GM18508 (cell line): ENCODE data around the gene EPB41L5.
"Not testable (repeated sequence)": the region's sequence is repeated elsewhere in the genome, so short reads cannot be mapped to it uniquely, and the experiment has no call there.

Source experiments
- ATAC-seq: cut with Tn5 transposase; IDR thresholded peaks from one replicate; pipeline ENCODE4 v1.9.1; 2021; ENCODE audit warnings: moderate number of reproducible peaks; ENCODE audit not compliant: insufficient read depth, unreplicated experiment

EPB41L5 gene

DNA sequence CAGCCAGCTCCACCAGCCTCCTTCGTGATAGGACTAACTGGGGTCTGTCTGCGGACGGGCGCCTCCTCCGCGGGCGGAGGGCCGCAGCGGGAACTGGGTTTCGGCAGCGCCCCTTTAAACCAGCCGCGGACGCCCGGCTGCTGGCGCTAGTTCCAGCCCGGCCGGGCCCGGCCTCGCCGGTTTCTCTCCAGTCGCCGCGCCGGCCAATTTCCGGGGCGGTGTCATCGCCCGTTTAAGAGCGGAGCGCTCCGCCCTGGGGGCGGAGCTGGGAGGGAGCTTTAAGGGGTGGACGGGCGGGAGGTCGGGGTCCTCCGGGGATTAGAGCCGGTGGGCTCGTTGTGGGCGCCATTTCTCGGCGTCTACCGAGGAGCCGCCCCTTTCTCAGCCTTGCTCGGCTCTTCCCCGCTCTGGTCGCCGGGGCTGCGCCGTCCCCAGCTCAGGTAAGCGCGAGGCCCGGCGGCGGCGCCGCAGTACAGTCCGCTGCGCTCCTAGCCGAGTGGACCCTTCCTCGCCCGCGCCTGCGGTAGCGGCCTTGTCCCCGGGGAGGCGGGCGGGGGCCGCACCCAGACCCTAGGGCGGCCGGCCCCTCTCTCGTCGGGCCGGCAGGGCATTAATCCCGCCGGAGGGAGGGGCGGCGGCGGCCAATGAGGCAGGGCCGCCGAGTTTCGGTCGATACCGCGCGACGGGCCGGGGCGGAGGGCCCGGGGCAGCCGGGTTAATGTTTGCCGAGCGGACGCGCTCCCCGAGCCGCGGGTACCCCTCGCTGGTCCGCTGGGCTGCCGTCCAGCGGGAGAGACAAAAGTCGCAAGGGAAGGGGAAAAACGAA is at the start of gene EPB41L5:
TSS of gene EPB41L5 (plus strand) at position 307 of the 826 bp plus-strand sequence. CDS start 6,008 bp downstream, outside the sequence.
- ATAC-seq: peak; percentile 38

DNA sequence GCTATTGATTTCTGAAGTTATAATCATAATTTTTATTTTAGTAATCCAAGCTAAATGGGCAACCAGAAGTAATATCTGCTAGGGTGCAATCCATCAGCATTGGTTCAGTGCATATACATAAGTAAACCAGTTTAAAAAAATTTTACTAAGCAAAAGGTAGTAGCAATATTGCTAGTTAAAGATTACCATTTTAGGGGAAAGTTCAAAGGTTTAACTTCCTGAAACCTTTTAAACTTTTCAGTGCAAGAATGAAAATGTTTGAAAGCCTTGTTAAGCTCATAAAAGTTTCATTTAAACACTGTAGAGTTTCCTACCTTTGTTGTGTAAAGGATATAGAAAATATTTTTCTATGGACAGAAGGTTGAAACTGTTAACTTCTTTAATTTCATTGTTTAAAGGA is 31.0 kb upstream of the EPB41L5 start:
- no peak for ATAC-seq

DNA sequence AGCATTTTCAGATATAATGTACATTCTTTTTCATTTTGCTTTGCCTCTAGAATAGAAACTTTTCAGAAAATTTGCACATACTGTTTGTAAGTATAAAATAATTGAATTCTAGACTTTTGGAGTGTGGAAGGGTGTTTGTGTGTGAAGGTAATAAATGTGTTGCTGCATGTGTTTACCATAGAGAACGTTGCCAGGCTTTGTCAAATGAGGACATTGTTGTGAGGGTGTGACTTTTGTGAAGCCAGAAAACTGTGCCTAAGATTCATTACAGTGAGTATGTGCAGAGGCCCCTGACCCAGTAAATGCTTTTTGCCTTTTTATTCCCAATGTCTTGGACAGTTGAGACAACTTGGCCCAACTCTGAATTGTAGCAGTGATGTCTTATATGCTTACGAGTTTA is 30.4 kb upstream of the EPB41L5 start:
- ATAC-seq: no peak

DNA sequence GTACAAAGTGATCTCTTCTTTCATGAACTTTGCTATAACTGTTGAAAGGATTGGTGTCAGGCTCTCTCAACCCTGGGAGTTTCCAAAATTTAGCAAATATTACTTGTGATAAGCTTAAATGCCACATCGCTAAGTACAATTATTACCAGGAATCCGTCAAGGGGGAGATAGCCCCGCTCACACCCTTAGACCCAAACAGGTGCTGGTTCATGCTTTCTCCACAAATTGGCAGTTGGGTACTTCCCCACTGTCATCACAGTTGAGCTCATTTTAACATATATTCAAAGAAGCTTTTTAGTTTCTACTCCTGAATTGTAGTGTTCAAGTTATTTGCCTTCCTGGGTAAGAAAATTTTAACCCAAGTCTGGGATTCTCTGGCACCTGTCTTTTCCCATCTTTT is 29.8 kb upstream of the EPB41L5 start:
- ATAC-seq: no peak

DNA sequence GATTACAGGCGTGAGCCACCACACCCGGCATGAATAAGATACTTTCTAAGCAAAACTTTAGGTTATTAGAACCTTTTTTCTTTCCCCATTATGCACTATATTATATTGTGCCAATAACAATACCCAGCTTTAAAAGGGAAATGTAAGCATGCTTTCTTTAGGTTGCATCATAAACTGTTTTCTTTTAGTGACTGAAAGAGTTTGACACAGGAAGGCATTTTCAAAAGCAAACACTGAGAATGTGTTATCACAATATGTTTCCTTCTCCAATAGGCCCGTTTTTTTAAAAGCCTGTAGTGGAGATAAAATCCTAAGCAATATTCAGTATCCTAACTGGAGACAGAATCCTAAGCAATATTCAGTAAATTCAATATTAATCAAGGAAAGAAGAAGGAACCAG is 16.7 kb upstream of the EPB41L5 start:
- ATAC-seq: no peak

DNA sequence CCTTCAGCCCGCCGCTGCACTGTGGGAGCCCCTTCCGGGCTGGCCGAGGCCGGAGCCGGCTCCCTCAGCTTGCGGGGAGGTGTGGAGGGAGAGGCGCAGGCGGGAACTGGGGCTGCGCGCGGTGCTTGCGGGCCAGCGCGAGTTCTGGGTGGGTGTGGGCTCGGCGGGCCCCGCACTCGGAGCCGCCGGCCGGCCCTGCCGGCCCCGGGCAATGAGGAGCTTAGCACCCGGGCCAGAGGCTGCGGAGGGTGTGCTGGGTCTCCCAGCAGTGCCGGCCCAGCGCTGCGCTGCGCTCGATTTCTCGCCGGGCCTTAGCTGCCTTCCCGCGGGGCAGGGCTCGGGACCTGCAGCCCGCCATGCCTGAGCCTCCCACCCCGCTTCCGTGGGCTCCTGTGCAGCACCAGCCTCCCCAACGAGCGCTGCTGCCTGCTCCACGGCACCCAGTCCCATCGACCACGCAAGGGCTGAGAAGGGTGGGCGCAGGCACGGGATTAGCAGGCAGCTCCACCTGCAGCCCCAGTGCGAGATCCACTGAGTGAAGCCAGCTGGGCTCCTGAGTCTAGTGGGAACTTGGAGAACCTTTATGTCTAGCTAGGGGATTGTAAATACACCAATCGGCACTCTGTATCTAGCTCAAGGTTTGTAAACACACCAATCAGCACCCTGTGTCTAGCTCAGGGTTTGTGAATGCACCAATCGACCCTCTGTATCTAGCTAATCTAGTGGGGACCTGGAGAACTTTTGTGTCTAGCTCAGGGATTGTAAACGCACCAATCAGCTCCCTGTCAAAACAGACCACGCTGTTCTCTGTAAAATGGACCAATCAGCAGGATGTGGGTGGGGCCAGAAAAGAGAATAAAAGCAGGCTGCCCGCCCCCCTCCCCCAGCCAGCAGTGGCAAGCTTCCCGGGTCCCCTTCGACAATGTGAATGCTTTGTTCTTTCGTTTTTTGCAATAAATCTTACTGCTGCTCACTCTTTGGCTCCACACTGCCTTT is 15.7 kb upstream of the EPB41L5 start:
- ATAC-seq: not testable (repeated sequence)

DNA sequence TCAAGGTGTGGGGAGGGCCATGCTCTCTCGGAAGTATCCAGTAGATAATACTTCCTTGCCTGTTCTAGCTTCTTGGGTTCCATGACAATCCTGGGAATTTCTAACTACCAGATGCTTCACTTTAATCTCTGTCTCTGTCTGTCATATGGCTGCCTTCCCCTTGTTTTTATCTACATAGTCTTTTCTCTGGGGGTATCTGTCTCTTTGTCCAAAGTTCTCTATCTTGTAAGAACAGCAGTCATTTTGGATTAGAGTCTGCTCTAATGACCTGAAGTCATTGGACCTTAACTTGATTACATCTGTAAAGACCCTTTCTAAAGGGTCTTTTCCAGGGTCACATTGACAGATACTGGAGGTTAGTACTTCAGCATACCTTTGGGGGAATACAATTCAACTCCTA is 11.4 kb upstream of the EPB41L5 start:
- no peak for ATAC-seq

DNA sequence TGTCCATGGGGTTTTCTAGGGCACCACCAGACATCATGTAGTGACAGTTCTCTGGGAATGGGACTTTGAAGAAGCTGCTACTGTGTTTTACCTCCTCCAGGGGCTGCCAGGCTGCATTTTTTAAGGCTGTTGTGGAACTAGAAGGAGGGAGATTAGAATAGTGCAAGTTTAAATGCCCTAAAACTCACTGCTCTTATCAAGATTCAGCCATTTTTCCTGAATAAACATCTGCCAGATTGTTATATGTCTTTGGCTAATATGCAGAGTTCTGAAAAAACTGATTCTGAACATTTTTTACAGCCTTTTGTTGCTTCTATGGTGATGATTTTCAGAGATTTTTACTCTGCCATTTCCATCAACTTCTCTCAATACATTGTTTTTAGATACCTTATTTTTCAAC is 8.6 kb upstream of the EPB41L5 start:
- no peak for ATAC-seq

DNA sequence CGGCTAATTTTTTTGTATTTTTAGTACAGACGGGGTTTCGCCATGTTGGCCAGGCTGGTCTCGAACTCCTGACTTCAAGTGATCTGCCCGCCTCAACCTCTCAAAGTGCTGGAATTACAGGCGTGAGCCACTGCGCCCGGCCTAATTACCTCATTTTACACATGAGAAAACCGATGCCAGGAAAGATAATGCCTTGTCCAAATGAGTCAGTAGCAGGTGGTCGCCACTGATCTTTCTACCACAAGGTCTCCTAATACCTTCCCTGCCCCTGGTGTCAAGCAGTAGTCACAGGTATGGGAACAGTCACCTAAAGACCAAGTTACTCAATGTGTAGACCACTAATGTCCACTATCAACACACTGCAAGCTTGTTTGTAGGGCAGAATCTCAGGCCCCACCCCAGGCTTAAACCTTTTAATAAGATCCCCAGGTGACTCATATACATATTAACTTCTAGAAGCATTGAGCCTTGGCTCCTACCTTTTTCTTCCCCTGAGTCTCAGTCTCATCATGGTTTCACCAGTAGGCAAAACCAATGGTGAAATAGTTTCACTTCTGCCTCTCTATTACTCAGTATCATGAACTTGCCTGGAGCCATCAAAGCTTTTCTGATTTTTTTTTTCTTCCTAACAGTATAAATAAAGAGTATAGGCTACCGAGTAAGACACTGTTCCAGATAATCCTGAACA is 6.9 kb upstream of the EPB41L5 start:
- ATAC-seq: peak; percentile 98

DNA sequence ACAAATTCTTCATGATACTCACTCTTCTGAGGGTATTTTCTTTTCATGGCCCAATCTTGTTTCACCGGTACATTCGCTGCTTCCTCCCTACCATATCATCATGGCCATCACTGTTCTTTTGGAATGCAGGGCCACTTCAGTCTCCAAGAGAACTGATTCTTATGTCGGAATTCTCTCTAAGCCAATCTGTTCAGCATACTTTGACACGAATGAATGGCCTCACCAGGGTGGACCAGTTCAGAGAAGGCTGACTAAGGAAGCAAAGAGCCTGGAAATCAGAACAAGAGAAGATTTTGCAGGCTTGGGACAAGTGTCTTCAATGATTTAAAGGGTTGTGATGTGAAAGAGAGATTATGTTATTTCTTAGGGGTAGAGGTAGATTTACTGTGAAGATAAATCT is 5.0 kb upstream of the EPB41L5 start:
- no peak for ATAC-seq

DNA sequence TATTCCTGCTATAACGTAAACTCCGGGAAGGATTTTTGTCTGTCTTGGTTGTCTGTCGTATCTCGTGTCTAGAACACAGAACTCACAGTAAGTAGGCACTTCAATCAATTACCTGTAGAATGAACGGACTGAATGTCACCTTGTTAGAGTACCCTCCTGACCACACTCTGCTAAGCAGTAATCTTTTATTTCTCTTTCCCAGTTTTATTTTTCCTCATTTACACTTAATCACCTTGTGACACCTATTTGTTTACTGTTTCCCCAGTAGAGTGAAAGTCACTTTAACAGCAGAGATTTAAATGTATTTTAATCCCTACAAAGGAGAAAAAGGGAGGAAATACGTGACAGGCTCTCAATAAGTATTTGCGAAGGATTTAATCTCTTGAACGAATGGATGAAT is 514 bp upstream of the EPB41L5 start:
- no peak for ATAC-seq

DNA sequence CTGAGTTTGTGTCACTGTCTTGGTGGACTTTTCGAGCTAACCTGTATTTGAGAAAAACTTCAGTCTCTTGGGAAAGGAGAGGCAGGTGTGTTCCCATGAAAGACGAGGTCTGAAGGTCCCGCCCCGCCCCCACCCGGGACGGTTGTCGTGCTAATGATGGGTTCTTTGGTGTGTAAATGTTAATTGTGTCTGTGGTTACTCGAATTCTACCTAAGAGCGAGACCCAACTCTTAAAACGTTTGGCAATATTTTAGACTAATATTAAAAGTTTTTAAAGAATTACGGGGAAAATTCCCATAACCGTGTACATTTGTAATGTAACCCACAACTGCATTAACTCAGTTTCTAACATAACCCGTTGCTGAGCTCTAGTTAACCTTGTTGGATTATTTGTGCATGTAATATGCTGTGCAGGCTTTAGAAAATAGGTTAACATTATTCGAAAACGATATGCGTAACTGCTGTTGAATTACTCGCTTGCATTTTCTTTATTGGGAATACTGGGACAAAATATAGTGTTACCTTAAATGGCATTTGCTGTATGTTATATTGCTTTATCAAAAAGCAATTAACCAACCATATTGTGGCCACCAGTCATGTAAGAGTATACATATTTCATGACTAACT is 833 bp downstream of the EPB41L5 start:
- peak; percentile 3 for ATAC-seq

DNA sequence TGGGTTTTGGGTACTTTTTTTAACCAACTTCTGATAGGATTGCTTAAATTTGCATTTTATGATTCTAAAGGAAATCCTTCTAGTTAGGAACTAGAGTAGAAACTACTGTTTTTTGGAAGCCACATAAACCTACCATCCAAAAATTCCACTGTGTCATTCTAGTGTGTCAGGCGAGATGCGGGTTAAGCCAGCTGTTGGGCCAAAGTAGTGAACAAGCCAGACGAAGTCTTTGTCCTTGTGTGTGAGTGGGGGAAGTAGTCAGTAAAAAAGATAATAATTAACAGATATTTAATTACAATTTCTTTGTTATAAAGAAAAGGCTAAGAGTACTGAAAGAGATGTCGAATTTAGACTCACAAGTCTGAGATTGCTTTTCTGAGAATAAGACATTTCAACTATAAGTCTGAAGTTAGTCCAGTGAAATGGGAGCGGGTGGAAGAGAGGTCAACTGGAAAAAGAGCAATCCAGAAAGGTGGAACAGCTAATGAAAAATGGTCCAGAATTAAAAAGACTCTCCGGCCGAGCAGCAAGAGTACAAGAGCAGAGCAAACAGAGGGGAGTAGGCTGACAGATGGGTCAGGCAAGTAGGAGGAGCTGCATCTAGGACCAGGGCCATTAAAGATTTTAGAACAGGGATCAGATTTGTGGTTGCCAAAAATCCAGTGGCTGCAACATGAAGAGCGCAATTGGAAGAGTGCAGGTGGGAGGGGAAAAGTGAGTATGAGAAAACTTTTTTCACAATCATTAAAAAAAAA is 1.5 kb downstream of the EPB41L5 start:
- ATAC-seq: no peak

DNA sequence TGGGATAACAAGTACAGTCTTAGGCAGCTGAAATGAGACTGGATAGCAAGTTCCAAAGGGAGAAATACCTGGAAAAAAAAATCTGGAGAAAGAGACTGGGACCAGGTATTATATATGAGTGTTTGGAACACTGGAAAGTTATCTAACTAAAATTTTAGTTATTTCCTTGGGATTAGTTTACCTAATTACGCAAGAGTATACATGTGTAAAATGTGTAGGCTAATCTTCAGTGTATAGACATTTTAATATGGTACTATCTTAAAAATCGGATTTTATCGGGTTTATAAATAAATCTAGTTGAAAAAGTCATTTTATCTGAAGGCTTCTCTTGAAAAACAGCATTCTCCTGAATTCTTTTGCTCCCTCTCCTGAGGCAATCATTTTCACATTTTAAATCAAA is 3.9 kb downstream of the EPB41L5 start:
- ATAC-seq: no peak

DNA sequence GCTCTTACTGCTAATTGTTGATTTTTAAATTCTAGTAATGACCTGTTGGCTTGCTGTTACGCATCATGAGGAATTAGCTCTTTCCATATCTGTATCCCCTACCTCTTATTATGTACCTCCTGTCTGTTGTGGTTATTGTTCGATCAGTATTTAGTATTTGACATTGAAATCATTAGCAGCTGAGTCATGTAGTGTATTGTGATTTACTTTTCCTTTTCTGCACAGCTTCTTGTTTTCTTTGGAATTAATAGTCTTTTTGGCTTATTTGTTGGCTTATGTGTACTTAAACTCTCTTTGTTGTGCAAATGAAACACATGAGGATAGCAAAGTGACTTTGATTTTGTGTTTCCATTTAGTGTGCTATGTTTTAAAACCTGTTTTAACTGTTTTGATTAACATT is 4.3 kb downstream of the EPB41L5 start:
- ATAC-seq: no peak

DNA sequence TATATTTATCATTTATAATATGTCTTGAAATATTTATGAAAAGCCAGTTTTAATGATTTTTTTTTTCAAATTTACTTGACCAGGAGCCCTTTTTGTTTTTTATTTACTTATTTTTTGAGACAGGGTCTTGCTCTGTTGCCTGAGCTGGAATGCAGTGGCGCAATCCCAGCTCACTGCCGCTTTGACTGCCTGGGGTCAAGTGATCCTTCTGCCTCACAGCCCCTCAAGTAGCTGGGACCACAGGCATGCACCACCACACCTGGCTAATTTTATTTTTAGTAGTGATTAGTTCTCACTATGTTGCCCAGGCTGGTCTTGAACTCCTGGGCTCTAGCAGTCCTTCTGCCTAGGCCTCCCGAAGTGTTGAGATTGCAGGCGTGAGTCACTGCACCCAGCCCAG is 5.7 kb downstream of the EPB41L5 start:
- ATAC-seq: no peak

DNA sequence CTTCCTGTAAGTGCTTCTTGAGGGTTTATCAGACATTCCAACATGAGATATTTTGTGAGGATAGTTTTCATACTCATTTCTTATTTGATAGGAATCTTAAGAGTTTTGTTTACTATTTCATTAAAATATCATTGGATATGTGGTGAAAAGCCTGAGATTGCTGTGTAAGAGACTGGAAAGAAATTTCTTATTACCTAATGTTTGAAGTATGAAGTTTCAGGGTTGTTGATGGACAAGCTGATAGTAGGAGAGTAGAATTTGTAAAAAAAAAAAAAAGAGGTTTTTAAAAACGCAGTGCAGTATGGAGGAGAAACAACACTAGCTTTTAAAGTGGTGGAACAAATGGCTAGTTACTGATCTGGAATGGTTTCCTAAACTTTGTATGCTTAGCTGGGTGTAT is 7.7 kb downstream of the EPB41L5 start:
- ATAC-seq: no peak

DNA sequence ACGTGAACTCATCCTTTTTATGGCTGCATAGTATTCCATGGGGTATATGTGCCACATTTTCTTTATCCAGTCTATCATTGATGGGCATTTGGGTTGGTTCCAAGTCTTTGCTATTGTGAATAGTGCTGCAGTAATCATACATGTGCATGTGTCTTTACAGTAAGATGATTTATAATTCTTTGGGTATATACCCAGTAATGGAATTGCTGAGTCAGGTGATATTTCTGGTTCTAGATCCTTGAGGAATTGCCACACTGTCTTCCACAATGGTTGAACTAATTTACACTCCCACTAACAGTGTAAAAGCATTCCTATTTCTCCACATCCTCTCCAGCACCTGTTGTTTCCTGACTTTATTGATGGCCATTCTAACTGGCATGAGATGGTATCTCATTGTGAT is 9.6 kb downstream of the EPB41L5 start:
- not testable (repeated sequence) for ATAC-seq

DNA sequence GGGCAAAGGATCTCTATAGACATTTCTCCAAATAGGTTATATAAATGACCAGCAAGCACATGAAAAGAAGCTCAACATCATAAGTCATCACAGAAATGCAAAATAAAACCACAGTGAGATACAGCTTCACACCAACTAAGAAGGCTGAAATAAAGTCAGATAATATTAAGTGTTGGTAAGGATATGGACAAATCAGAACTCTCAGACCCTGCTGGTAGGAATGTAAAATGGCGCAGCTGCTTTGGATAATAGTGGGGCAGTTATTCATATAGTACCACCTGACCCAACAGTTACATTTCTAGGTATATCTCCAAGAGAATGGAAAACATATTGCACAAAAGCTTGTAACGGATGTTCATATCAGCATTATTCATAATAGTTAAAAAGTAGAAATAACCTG is 14.0 kb downstream of the EPB41L5 start:
- ATAC-seq: no peak
